NB4 (cell line): ENCODE data around the gene ALDOB.

Experiments
- POLR2A ChIP-seq: IDR thresholded peaks from 2 replicates; pipeline ENCODE4 v1.6.1; 2011; ENCODE audit warnings: mild to moderate bottlenecking; ENCODE audit not compliant: insufficient read length; ENCODE audit errors: extremely low read depth
- TF ChIP-seq, protein P1 (sequence below): IDR thresholded peaks from one replicate; pipeline ENCODE4 v1.5.1; 2012; ENCODE audit warnings: low read depth, low read length
- TF ChIP-seq, protein P2 (sequence below): IDR thresholded peaks from 2 replicates; pipeline ENCODE4 v1.6.1; 2011; ENCODE audit warnings: low read depth, low read length

DNA sequence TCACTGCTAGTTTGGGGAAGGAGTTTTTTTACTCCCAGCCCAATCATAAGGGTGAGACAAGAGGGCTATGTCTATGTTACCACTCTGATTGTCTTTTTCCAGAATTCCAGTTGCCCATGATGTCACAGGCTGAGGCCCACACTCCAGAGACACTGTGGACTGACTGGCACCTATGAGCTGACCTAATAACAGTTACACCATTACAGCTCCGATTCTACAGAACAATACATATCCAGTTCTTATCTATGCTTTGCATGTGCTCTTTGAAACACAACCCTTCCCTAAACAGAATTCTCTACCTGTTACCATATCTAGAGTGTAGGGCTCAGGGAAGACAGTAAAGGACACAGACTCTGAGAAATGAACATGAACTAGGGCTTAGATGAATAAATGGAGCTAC lies 45.7 kb upstream of the ALDOB start:
- TF ChIP-seq, protein P1, sequence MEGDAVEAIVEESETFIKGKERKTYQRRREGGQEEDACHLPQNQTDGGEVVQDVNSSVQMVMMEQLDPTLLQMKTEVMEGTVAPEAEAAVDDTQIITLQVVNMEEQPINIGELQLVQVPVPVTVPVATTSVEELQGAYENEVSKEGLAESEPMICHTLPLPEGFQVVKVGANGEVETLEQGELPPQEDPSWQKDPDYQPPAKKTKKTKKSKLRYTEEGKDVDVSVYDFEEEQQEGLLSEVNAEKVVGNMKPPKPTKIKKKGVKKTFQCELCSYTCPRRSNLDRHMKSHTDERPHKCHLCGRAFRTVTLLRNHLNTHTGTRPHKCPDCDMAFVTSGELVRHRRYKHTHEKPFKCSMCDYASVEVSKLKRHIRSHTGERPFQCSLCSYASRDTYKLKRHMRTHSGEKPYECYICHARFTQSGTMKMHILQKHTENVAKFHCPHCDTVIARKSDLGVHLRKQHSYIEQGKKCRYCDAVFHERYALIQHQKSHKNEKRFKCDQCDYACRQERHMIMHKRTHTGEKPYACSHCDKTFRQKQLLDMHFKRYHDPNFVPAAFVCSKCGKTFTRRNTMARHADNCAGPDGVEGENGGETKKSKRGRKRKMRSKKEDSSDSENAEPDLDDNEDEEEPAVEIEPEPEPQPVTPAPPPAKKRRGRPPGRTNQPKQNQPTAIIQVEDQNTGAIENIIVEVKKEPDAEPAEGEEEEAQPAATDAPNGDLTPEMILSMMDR, result no peak
- no peak for TF ChIP-seq POLR2A
- TF ChIP-seq, protein P2, sequence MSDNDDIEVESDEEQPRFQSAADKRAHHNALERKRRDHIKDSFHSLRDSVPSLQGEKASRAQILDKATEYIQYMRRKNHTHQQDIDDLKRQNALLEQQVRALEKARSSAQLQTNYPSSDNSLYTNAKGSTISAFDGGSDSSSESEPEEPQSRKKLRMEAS, result no peak
